ENCODE results near the gene PROZ. TPM values are rescaled to one million over a fixed set of nuclear protein-coding genes. Genes with fewer than 3 reads are reported as not detected.

Gene PROZ
- polyA plus RNA-seq, 1 of the 3 experiments (the other 2 are of a cell fraction): not detected

GRCh38 chr13:113201815-113202214 is 43.4 kb downstream of the PROZ start:
- ChIA-PET CTCF (no interaction called here), POLR2A (no interaction called here)
- Histone ChIP-seq H4K20me1 (ENCODE audit: insufficient read depth) (peaks cover 37% of the 10 kb centered on the region), H3K9ac (no peak overlapping the region), H3K27ac (ENCODE audit: low read depth in 2 of 2, low read length in 1 of 2) (no peak overlapping the region), H2AFZ (ENCODE audit: low read depth) (no peak overlapping the region), H3K4me2 (no peak overlapping the region), H3K4me1 (ENCODE audit: control insufficient read depth in 1 of 2, insufficient read depth in 2 of 2, low read depth in 1 of 2, low read length in 1 of 2) (peaks cover 0 to 18% of the 10 kb centered on the region in 2 experiments; a peak in 2 of 4 replicates), H3K36me3 (replicated peaks in 1 of 2; ENCODE audit: control insufficient read depth in 1 of 2, insufficient read depth in 2 of 2, low read length in 1 of 2) (peaks cover 30 to 52% of the 10 kb centered on the region in 2 experiments), H3K79me2 (ENCODE audit: insufficient read depth) (peaks cover 95% of the 10 kb centered on the region), H3K9me3 (no peaks in the 10 kb centered on the region), H3K4me3 (ENCODE audit: low read depth in 2 of 2, low read length in 1 of 2) (no peak overlapping the region), H3K27me3 (ENCODE audit: insufficient read depth) (no peaks in the 10 kb centered on the region), H3F3A (replicated peaks; ENCODE audit: insufficient read depth) (peaks cover 8% of the 10 kb centered on the region), H3K9me2 (no peaks in the 10 kb centered on the region)
- TF ChIP-seq PBX3 (IDR thresholded peaks at IDR 0.05) (no peak), EP300 (IDR thresholded peaks at IDR 0.05; ENCODE audit: borderline replicate concordance in 1 of 2, low read depth in 1 of 2, low read length in 1 of 2) (no peak), MXI1 (IDR thresholded peaks at IDR 0.05; ENCODE audit: low read depth, low read length) (no peak), CHD2 (IDR thresholded peaks at IDR 0.05; ENCODE audit: low read length, partially characterized antibody) (no peak), GABPA (IDR thresholded peaks at IDR 0.05; ENCODE audit: low read depth) (no peak), FOXM1 (IDR thresholded peaks at IDR 0.05; ENCODE audit: low read depth) (no peak)
- 94% methylated on average over 2 of the region's 2 CpGs for WGBS (ENCODE audit: low lambda C conversion rate)
- no peak for DNase-seq

- CTCF ChIA-PET: no interaction called here
- POLR2A ChIA-PET: no interaction called here
- DNase-seq: no peak
- Histone ChIP-seq H3K79me2 (ENCODE audit: insufficient read depth) (peaks cover 100% of the 10 kb centered on the region), H3K4me2 (no peak overlapping the region), H3K36me3 (replicated peaks in 1 of 2; ENCODE audit: control insufficient read depth in 1 of 2, insufficient read depth in 2 of 2, low read length in 1 of 2) (peaks cover 24 to 44% of the 10 kb centered on the region in 2 experiments), H4K20me1 (ENCODE audit: insufficient read depth) (peaks cover 37% of the 10 kb centered on the region), H3K27me3 (ENCODE audit: insufficient read depth) (no peaks in the 10 kb centered on the region), H3K9ac (no peak overlapping the region), H3K9me3 (no peaks in the 10 kb centered on the region), H2AFZ (ENCODE audit: low read depth) (no peak overlapping the region), H3K9me2 (no peaks in the 10 kb centered on the region), H3K4me3 (ENCODE audit: low read depth in 2 of 2, low read length in 1 of 2) (no peak overlapping the region), H3K4me1 (ENCODE audit: control insufficient read depth in 1 of 2, insufficient read depth in 2 of 2, low read depth in 1 of 2, low read length in 1 of 2) (peaks cover 0 to 24% of the 10 kb centered on the region in 2 experiments; a peak in 2 of 4 replicates), H3F3A (replicated peaks; ENCODE audit: insufficient read depth) (peaks cover 10% of the 10 kb centered on the region), H3K27ac (ENCODE audit: low read depth in 2 of 2, low read length in 1 of 2) (no peak overlapping the region)
- TF ChIP-seq SMC3 (IDR thresholded peaks at IDR 0.05; ENCODE audit: low read depth, low read length): no peak
- TF ChIP-seq GATA2 (CRISPR knock-in tag; IDR thresholded peaks at IDR 0.05): no peak
- TF ChIP-seq CHD2 (IDR thresholded peaks at IDR 0.05; ENCODE audit: low read length, partially characterized antibody): no peak
- TF ChIP-seq RCOR1 (IDR thresholded peaks at IDR 0.05; ENCODE audit: low read length): no peak
- no peak for TF ChIP-seq NFIC (IDR thresholded peaks at IDR 0.05; ENCODE audit: borderline replicate concordance)
- no peak for TF ChIP-seq EZH2phosphoT487 (IDR thresholded peaks at IDR 0.05; ENCODE audit: borderline replicate concordance, low read depth)
- no peak for TF ChIP-seq TAF1 (IDR thresholded peaks at IDR 0.05; ENCODE audit: borderline replicate concordance, low read depth, low read length)
- TF ChIP-seq TEAD4 (IDR thresholded peaks at IDR 0.05; ENCODE audit: borderline replicate concordance, insufficient read depth): no peak
- 94% methylated on average over 4 of the region's 4 CpGs for WGBS (ENCODE audit: low lambda C conversion rate)
Observed at GRCh38 chr13:113202912-113203311, 44.5 kb downstream of the PROZ start.

Measured in SK-N-SH (cell line).